ENCODE results near the gene PMEL.
"Not testable (repeated sequence)": the region's sequence is repeated elsewhere in the genome, so short reads cannot be mapped to it uniquely, and the experiment has no call there.

DNA sequence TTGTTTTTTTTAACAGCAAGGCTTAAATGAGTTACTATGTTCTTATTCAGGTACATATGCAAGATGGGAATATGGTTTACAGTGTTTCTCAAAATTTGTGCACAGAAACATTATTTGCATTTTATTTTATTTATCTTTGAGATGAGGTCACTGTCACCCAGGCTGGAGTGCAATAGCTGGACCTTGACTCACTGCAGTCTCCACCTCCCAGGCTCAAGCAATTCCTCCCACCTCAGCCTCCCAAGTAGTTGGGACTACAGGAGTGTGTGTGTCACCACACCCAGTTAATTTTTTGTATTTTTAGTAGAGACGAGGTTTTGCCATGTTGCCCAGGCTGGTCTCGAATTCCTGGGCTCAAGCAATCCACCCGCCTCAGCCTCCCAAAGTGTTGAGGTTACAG lies 46.8 kb downstream of the PMEL start:
- not testable (repeated sequence) for TF ChIP-seq CTCF (IDR thresholded peaks at IDR 0.05; ENCODE audit: poor library complexity); EZH2 (IDR thresholded peaks at IDR 0.05; ENCODE audit: borderline replicate concordance)
